ENCODE results near the gene MAP3K14.

MAP3K14 gene

GRCh38 chr17:45301674-45302073, 15.1 kb downstream of the MAP3K14 start:
- H3K4me3 ChIP-seq (ENCODE audit: low read length), result no peak overlapping the region
- DNase-seq (ENCODE audit: low read depth), result no peak
- no peak for TF ChIP-seq CTCF (conservative IDR thresholded peaks at IDR 0.05; ENCODE audit: low read depth, low read length)

- TF ChIP-seq CTCF (conservative IDR thresholded peaks at IDR 0.05; ENCODE audit: low read depth, low read length), result no peak
- H3K4me3 ChIP-seq (ENCODE audit: low read length), result no peak overlapping the region
- DNase-seq (ENCODE audit: low read depth), result no peak
These were observed 16.6 kb downstream of the MAP3K14 start for GRCh38 chr17:45300060-45300751.

GRCh38 chr17:45299361-45299760, 17.5 kb downstream of the MAP3K14 start:
- TF ChIP-seq CTCF (conservative IDR thresholded peaks at IDR 0.05; ENCODE audit: low read depth, low read length), result no peak
- DNase-seq (ENCODE audit: low read depth), result no peak
- no peak overlapping the region for H3K4me3 ChIP-seq (ENCODE audit: low read length)

GRCh38 chr17:45298546-45299285, 18.1 kb downstream of the MAP3K14 start:
- DNase-seq (ENCODE audit: low read depth), result no peak
- TF ChIP-seq CTCF (conservative IDR thresholded peaks at IDR 0.05; ENCODE audit: low read depth, low read length), result no peak
- H3K4me3 ChIP-seq (ENCODE audit: low read length), result no peak overlapping the region

- no peak for TF ChIP-seq CTCF (conservative IDR thresholded peaks at IDR 0.05; ENCODE audit: low read depth, low read length)
- no peak for DNase-seq (ENCODE audit: low read depth)
- no peak overlapping the region for H3K4me3 ChIP-seq (ENCODE audit: low read length)
These were observed 20.0 kb downstream of the MAP3K14 start for GRCh38 chr17:45296833-45297124.

- no peak for TF ChIP-seq CTCF (conservative IDR thresholded peaks at IDR 0.05; ENCODE audit: low read depth, low read length)
- H3K4me3 ChIP-seq (ENCODE audit: low read length), result no peak overlapping the region
- DNase-seq (ENCODE audit: low read depth), result no peak
These were observed 20.6 kb downstream of the MAP3K14 start for GRCh38 chr17:45296003-45296832.

All from retinal pigment epithelial cell (primary cell).